ENCODE results near the gene ARMC3. TPM values are rescaled to one million over a fixed set of nuclear protein-coding genes. Genes with fewer than 3 reads are reported as not detected.
"Not testable (repeated sequence)": the region's sequence is repeated elsewhere in the genome, so short reads cannot be mapped to it uniquely, and the experiment has no call there.

Gene ARMC3
- polyA plus RNA-seq, 5 donors: 1.6 to 10.5 (median 7.7) TPM

GRCh38 chr10:23072593-23072992, 144.7 kb downstream of the ARMC3 start:
- not testable (repeated sequence) for DNase-seq

- no peak for DNase-seq
Observed at GRCh38 chr10:23073527-23073926, 145.7 kb downstream of the ARMC3 start.

DNA sequence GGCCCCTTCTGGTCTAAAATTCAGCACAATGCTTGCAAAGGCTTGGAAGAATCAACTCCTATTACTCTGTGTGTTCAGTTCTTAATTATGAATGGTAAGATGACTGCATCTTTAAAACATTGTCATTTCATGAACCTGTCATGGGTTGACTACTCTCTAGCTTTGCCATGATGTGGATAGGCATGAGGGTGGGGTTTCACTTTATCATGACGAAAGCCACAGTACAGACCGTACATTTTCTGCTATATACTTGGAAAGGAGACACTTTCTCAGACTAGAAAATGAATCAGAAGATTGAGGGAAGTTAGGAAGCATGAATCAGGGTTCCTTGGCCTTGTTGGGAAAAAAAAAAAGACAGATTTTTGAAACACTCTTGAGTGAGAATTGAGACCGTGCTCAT, 147.8 kb downstream of the ARMC3 start:
- DNase-seq: no peak

GRCh38 chr10:23078114-23078513, 150.3 kb downstream of the ARMC3 start:
- no peak for DNase-seq

- no peak for DNase-seq
Observed at GRCh38 chr10:23079700-23080099, 151.8 kb downstream of the ARMC3 start.

DNA sequence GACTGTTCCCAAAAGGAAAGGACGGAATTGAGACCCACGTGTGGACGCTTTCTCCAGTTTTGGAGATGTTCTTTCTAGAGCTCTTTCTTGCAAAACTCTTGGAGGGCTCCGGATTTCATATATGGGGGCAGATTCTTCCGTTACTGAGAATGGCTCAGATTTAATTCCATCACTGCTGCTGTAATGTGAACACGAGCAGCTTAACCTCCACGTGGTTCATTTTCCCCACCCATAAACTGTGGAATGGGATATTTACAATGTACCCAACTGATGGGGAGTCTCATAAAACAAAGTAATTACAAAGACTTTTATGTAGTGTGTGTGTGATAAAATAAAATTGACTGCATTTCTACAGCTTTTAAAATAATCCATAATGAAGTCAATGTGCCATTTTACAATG, 152.4 kb downstream of the ARMC3 start:
- DNase-seq: no peak

DNA sequence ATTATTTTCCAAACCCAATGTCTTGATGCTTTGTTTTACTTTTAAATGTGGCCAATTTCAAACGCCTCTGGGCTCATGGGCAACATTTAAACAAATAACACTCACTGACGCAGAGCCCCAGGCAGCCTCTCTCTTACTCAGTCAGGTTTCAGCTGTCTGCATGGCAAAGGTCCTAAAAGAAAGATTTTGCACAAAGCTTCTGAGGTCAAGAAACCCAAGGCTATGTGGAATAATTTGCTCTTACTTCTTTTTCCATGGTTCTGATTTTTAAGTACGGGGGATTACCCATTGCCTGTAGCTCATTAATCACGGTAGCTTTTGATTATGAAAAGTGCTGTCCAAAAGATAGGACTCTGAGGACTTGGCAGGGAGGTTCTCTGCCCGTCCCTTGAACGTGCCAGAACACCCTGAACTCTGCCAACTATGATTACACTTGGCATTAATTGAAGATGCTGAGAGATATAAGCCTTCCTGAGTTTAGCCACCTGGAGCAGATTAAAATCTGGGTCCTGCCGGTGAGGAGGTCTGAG, 153.4 kb downstream of the ARMC3 start:
- no peak for DNase-seq

DNA sequence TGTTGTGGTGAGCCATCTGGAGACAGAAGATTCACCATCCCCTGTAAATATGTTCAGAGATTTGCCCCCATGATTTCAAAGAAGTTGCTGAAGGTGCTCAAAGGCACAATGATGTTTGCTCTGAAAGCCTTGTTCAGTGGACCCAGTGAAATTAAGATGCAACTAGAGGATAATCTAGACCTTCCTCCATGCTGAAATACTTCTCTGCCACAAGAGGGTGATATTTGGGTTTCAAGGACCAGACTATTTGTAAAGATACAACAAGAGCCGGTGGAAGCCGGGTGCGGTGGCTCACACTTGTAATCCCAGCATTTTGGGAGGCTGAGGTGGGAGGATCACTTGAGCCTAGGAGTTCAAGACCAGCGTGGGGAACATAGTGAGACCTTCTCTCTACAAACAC, 154.0 kb downstream of the ARMC3 start:
- no peak for DNase-seq

Other genes with a start within 250 kb of the ARMC3 start
- 10 to 100 TPM; 21.2 to 28.7 (median 26.6) TPM for gene PIP4K2A, start 213.5 kb upstream of the ARMC3 start, polyA plus RNA-seq (ENCODE audit: insufficient read depth in 1 of 5, insufficient read length in 5 of 5, low replicate concordance in 1 of 5)
- gene MSRB2, start 167.5 kb downstream of the ARMC3 start, polyA plus RNA-seq (ENCODE audit: insufficient read depth in 1 of 5, insufficient read length in 5 of 5, low replicate concordance in 1 of 5): 10 to 100 TPM; 33.3 to 44.5 (median 38.1) TPM

Data from right lung (tissue), 5 donors.